ENCODE results near the gene VPS4B.

GRCh38 chr18:63465059-63465458 lies 42.8 kb upstream of the VPS4B start:
- TF ChIP-seq POLR2A (IDR thresholded peaks at IDR 0.05; ENCODE audit: low read depth, low read length) (no peak), CTCF (IDR thresholded peaks at IDR 0.05; ENCODE audit: extremely low read depth in 1 of 2, insufficient read depth in 1 of 2, low read depth in 1 of 2, low read length in 2 of 2) (no peak), EZH2 (IDR thresholded peaks at IDR 0.05; ENCODE audit: borderline replicate concordance, low read depth, low read length, severe bottlenecking) (no peak), POLR2AphosphoS5 (IDR thresholded peaks at IDR 0.05; ENCODE audit: insufficient read depth, low read depth, low read length) (no peak)
